Neural cell (in vitro differentiated cells): Measurements from ENCODE around the gene CACNB2.

Source experiments
- EP300 ChIP-seq: fragments of 450-650 bp; conservative IDR thresholded peaks from 2 replicates; pipeline ENCODE4 v1.6.1; 2014; ENCODE audit warnings: antibody characterized with exemption, mild to moderate bottlenecking, moderate library complexity; ENCODE audit not compliant: poor library complexity, severe bottlenecking
- EZH2 ChIP-seq: fragments of 200-600, 300-800 bp; shearing (Covaris generic), sonication (generic); IDR thresholded peaks from 2 replicates; pipeline ENCODE4 v1.6.1; 2014; ENCODE audit warnings: antibody characterized with exemption, low read length, borderline replicate concordance, mild to moderate bottlenecking; ENCODE audit not compliant: insufficient read depth, poor library complexity, severe bottlenecking
- MXI1 ChIP-seq: fragments of 450-650 bp; conservative IDR thresholded peaks from 2 replicates; pipeline ENCODE4 v1.6.1; 2014; ENCODE audit warnings: antibody characterized with exemption, mild to moderate bottlenecking; ENCODE audit not compliant: poor library complexity, severe bottlenecking
- POLR2AphosphoS5 ChIP-seq: IDR thresholded peaks from 2 replicates; pipeline ENCODE4 v1.6.1; 2012
- SMC3 ChIP-seq: fragments of 450-650 bp; conservative IDR thresholded peaks from 2 replicates; pipeline ENCODE4 v1.6.1; 2014; ENCODE audit warnings: antibody characterized with exemption, mild to moderate bottlenecking, moderate library complexity; ENCODE audit not compliant: poor library complexity
- TF ChIP-seq, protein P1 (sequence below): fragments of 450-650 bp; IDR thresholded peaks from 2 replicates; pipeline ENCODE4 v1.5.1; 2014; ENCODE audit warnings: antibody characterized with exemption, mild to moderate bottlenecking, moderate library complexity; ENCODE audit not compliant: poor library complexity, severe bottlenecking

DNA sequence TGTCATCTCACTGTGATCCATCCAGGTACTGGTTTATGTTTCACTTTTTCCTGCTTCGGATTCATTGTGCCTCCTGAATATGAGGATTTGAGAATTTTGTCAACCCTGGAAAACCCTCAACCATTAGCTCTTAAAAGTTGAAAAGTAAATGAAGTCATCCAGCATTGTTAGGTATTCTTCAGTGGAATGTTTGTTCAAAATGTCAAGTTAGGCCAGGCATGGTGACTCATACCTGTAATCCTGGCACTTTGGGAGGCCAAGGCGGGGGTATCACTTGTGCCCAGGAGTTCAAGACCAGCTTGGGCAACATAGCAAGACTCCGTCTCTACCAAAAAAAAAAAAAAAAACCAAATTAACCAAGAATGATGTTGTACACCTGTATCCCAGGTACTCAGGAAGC lies 289.1 kb downstream of the CACNB2 start:
- TF ChIP-seq EZH2 (no peak), SMC3 (no peak), EP300 (peak; percentile 1), MXI1 (no peak), POLR2AphosphoS5 (no peak)
- TF ChIP-seq, protein P1, sequence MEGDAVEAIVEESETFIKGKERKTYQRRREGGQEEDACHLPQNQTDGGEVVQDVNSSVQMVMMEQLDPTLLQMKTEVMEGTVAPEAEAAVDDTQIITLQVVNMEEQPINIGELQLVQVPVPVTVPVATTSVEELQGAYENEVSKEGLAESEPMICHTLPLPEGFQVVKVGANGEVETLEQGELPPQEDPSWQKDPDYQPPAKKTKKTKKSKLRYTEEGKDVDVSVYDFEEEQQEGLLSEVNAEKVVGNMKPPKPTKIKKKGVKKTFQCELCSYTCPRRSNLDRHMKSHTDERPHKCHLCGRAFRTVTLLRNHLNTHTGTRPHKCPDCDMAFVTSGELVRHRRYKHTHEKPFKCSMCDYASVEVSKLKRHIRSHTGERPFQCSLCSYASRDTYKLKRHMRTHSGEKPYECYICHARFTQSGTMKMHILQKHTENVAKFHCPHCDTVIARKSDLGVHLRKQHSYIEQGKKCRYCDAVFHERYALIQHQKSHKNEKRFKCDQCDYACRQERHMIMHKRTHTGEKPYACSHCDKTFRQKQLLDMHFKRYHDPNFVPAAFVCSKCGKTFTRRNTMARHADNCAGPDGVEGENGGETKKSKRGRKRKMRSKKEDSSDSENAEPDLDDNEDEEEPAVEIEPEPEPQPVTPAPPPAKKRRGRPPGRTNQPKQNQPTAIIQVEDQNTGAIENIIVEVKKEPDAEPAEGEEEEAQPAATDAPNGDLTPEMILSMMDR: no peak
